ENCODE measurements around the gene EXOSC2. TPM values are rescaled to one million over a fixed set of nuclear protein-coding genes. Genes with fewer than 3 reads are reported as not detected.

EXOSC2 gene
- total RNA-seq, 1 donor from 2014 or later, result 75.5 TPM

- no peak overlapping the region for H3K27ac ChIP-seq
- Mint-ChIP-seq H3K27ac (no peak overlapping the region), H3K9me3 (peaks cover 7% of the 10 kb centered on the region), H3K36me3 (peaks cover 8% of the 10 kb centered on the region), H3K4me1 (peaks cover 3% of the 10 kb centered on the region), H3K27me3 (ENCODE audit: insufficient read depth, low read depth) (no peaks in the 10 kb centered on the region), H3K4me3 (no peak overlapping the region)
- no peaks in the 10 kb centered on the region for H3F3A ChIP-seq (ENCODE audit: low read depth)
- H3K27me3 ChIP-seq, result no peaks in the 10 kb centered on the region
- peaks cover 4% of the 10 kb centered on the region for H3K4me1 ChIP-seq
- no peaks in the 10 kb centered on the region for H3K36me3 ChIP-seq
- H3K4me2 ChIP-seq, result no peak overlapping the region
- H3K9ac ChIP-seq, result no peak overlapping the region
- H3K9me3 ChIP-seq (ENCODE audit: low read depth), result no peaks in the 10 kb centered on the region
- peaks cover 6% of the 10 kb centered on the region for H4K20me1 ChIP-seq (ENCODE audit: low read depth)
- H3K4me3 ChIP-seq, result no peak overlapping the region
- H2AFZ ChIP-seq (replicated peaks), result no peak overlapping the region
- peaks cover 64% of the 10 kb centered on the region for H3K79me2 ChIP-seq (ENCODE audit: low read depth)
- TF ChIP-seq, protein P1, sequence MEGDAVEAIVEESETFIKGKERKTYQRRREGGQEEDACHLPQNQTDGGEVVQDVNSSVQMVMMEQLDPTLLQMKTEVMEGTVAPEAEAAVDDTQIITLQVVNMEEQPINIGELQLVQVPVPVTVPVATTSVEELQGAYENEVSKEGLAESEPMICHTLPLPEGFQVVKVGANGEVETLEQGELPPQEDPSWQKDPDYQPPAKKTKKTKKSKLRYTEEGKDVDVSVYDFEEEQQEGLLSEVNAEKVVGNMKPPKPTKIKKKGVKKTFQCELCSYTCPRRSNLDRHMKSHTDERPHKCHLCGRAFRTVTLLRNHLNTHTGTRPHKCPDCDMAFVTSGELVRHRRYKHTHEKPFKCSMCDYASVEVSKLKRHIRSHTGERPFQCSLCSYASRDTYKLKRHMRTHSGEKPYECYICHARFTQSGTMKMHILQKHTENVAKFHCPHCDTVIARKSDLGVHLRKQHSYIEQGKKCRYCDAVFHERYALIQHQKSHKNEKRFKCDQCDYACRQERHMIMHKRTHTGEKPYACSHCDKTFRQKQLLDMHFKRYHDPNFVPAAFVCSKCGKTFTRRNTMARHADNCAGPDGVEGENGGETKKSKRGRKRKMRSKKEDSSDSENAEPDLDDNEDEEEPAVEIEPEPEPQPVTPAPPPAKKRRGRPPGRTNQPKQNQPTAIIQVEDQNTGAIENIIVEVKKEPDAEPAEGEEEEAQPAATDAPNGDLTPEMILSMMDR (IDR thresholded peaks at IDR 0.05), result peak; percentile 23
- TF ChIP-seq EZH2phosphoT487 (IDR thresholded peaks at IDR 0.05) (no peak), EZH2 (IDR thresholded peaks at IDR 0.05) (no peak)
- DNase-seq (ENCODE audit: low spot score), result no peak
Observed at GRCh38 chr9:130732136-130732535, 38.6 kb downstream of the EXOSC2 start.

GRCh38 chr9:130732793-130733221 is 39.2 kb downstream of the EXOSC2 start:
- Histone ChIP-seq H3K4me1 (peaks cover 4% of the 10 kb centered on the region), H3K4me2 (no peak overlapping the region), H3K4me3 (no peak overlapping the region), H3K9ac (no peak overlapping the region), H3K79me2 (ENCODE audit: low read depth) (peaks cover 64% of the 10 kb centered on the region), H3K27ac (no peak overlapping the region), H3K27me3 (no peaks in the 10 kb centered on the region), H3F3A (ENCODE audit: low read depth) (no peaks in the 10 kb centered on the region), H2AFZ (replicated peaks) (no peak overlapping the region), H3K36me3 (no peaks in the 10 kb centered on the region), H4K20me1 (ENCODE audit: low read depth) (peaks cover 6% of the 10 kb centered on the region), H3K9me3 (ENCODE audit: low read depth) (no peaks in the 10 kb centered on the region)
- TF ChIP-seq, protein P1 (IDR thresholded peaks at IDR 0.05), result no peak
- no peak for TF ChIP-seq EZH2phosphoT487 (IDR thresholded peaks at IDR 0.05)
- no peak for TF ChIP-seq EZH2 (IDR thresholded peaks at IDR 0.05)
- H3K9me3 Mint-ChIP-seq, result peaks cover 7% of the 10 kb centered on the region
- peaks cover 8% of the 10 kb centered on the region for H3K36me3 Mint-ChIP-seq
- H3K27ac Mint-ChIP-seq, result no peak overlapping the region
- no peaks in the 10 kb centered on the region for H3K27me3 Mint-ChIP-seq (ENCODE audit: insufficient read depth, low read depth)
- DNase-seq (ENCODE audit: low spot score), result no peak
- H3K4me3 Mint-ChIP-seq, result no peak overlapping the region
- peaks cover 3% of the 10 kb centered on the region for H3K4me1 Mint-ChIP-seq

- Histone ChIP-seq H3K27ac (no peak overlapping the region), H3F3A (ENCODE audit: low read depth) (no peaks in the 10 kb centered on the region), H2AFZ (replicated peaks) (no peak overlapping the region), H3K4me2 (no peak overlapping the region), H3K4me3 (no peak overlapping the region), H3K9me3 (ENCODE audit: low read depth) (no peaks in the 10 kb centered on the region), H3K9ac (no peak overlapping the region), H3K4me1 (peaks cover 4% of the 10 kb centered on the region), H3K79me2 (ENCODE audit: low read depth) (peaks cover 59% of the 10 kb centered on the region), H3K27me3 (no peaks in the 10 kb centered on the region), H3K36me3 (no peaks in the 10 kb centered on the region), H4K20me1 (ENCODE audit: low read depth) (peaks cover 6% of the 10 kb centered on the region)
- TF ChIP-seq EZH2phosphoT487 (IDR thresholded peaks at IDR 0.05), result no peak
- TF ChIP-seq, protein P1 (IDR thresholded peaks at IDR 0.05), result no peak
- no peak for TF ChIP-seq EZH2 (IDR thresholded peaks at IDR 0.05)
- H3K4me1 Mint-ChIP-seq, result peaks cover 3% of the 10 kb centered on the region
- peaks cover 3% of the 10 kb centered on the region for H3K36me3 Mint-ChIP-seq
- H3K4me3 Mint-ChIP-seq, result no peak overlapping the region
- no peak overlapping the region for H3K27ac Mint-ChIP-seq
- H3K27me3 Mint-ChIP-seq (ENCODE audit: insufficient read depth, low read depth), result no peaks in the 10 kb centered on the region
- DNase-seq (ENCODE audit: low spot score), result no peak
- H3K9me3 Mint-ChIP-seq, result no peaks in the 10 kb centered on the region
Observed at GRCh38 chr9:130735566-130735965, 42.0 kb downstream of the EXOSC2 start.
